Brain microvascular endothelial cell (primary cell): ENCODE measurements around the gene CSRNP3.

ENCODE experiments used
- DNase-seq: peaks from one replicate; pipeline ENCODE4 v3.0.0-alpha.2; 2020
- H3K27ac ChIP-seq: fragments of 250-450 bp; sonication (Bioruptor Pico); 2 replicates; pipeline ENCODE4 v1.5.1; 2020; ENCODE audit warnings: mild to moderate bottlenecking, moderate library complexity
- H3K27me3 ChIP-seq: fragments of 250-450 bp; sonication (Bioruptor Pico); replicated peaks from 2 replicates; pipeline ENCODE4 v1.5.1; 2020; ENCODE audit warnings: mild to moderate bottlenecking
- H3K36me3 ChIP-seq: fragments of 250-450 bp; sonication (Bioruptor Pico); replicated peaks from 2 replicates; pipeline ENCODE4 v1.5.1; 2020; ENCODE audit warnings: mild to moderate bottlenecking
- H3K4me3 ChIP-seq: 2 replicates; pipeline ENCODE4 v1.5.1; 2011; ENCODE audit warnings: low read depth, mild to moderate bottlenecking, control low read depth, low read length, moderate library complexity
- CTCF ChIP-seq: IDR thresholded peaks from 2 replicates; pipeline ENCODE4 v1.5.1; 2011; ENCODE audit warnings: low read depth, mild to moderate bottlenecking, moderate library complexity, low read length, control low read depth, inconsistent platforms; ENCODE audit errors: missing control alignments
- in situ Hi-C: cut with HindIII; loops from 2 replicates; pipeline ENCODE4 v1.10.0; 2017; ENCODE audit warnings: low sequenced_read_pairs, low pct_ligation_motif_present

The CSRNP3 gene

GRCh38 chr2:165609672-165610071 lies 140.2 kb downstream of the CSRNP3 start:
- Histone ChIP-seq H3K27me3 (no peaks in the 10 kb centered on the region), H3K27ac (no peak overlapping the region), H3K36me3 (no peaks in the 10 kb centered on the region), H3K4me3 (no peak overlapping the region)
- DNase-seq: no peak
- in situ Hi-C loops: no loop called here
- no peak for TF ChIP-seq CTCF

GRCh38 chr2:165610591-165611029 lies 141.1 kb downstream of the CSRNP3 start:
- in situ Hi-C loops: no loop called here
- Histone ChIP-seq H3K36me3 (no peaks in the 10 kb centered on the region), H3K4me3 (no peak overlapping the region), H3K27ac (no peak overlapping the region), H3K27me3 (no peaks in the 10 kb centered on the region)
- TF ChIP-seq CTCF: no peak
- DNase-seq: no peak

- no peak for TF ChIP-seq CTCF
- in situ Hi-C loops: no loop called here
- DNase-seq: no peak
- H3K4me3 ChIP-seq: no peak overlapping the region
- H3K27ac ChIP-seq: no peak overlapping the region
- H3K36me3 ChIP-seq: no peaks in the 10 kb centered on the region
- H3K27me3 ChIP-seq: no peaks in the 10 kb centered on the region
Observed at GRCh38 chr2:165617741-165618481, 148.4 kb downstream of the CSRNP3 start.

- in situ Hi-C loops: no loop called here
- no peak for TF ChIP-seq CTCF
- Histone ChIP-seq H3K27me3 (no peaks in the 10 kb centered on the region), H3K4me3 (no peak overlapping the region), H3K27ac (no peak overlapping the region), H3K36me3 (no peaks in the 10 kb centered on the region)
- no peak for DNase-seq
Observed at GRCh38 chr2:165618806-165619205, 149.3 kb downstream of the CSRNP3 start.

GRCh38 chr2:165621086-165621560 lies 151.6 kb downstream of the CSRNP3 start:
- Histone ChIP-seq H3K4me3 (no peak overlapping the region), H3K27ac (peak overlapping the region; percentile 12), H3K27me3 (no peaks in the 10 kb centered on the region), H3K36me3 (no peaks in the 10 kb centered on the region)
- no peak for TF ChIP-seq CTCF
- in situ Hi-C loops: no loop called here
- peak; percentile 68 for DNase-seq

GRCh38 chr2:165623161-165623560 lies 153.7 kb downstream of the CSRNP3 start:
- no peak for TF ChIP-seq CTCF
- Histone ChIP-seq H3K4me3 (no peak overlapping the region), H3K27ac (no peak overlapping the region), H3K27me3 (no peaks in the 10 kb centered on the region), H3K36me3 (no peaks in the 10 kb centered on the region)
- in situ Hi-C loops: no loop called here
- no peak for DNase-seq
